HepG2 (cell line): ENCODE results near the gene TREX2. TPM values are rescaled to one million over a fixed set of nuclear protein-coding genes. Genes with fewer than 3 reads are reported as not detected.

Source experiments
- ATAC-seq: fragments of 200-7000 bp; cut with Tn5 transposase; 3 replicates; pipeline ENCODE4 v1.9.1; 2020; ENCODE audit warnings: mild to moderate bottlenecking, moderate library complexity
- BruUV-seq: library from RNA; stranded (reverse); fragments of 400-500 nt; replicated peaks from 2 replicates; lab custom pipeline; 2021; lab: Mats Ljungman, UMichigan
- CTCF ChIA-PET: fragments of 300-600 bp; formaldehyde crosslinking; extraction: SDS; loops from one replicate; lab custom pipeline; 2021; ENCODE audit warnings: low total read pairs, inconsistent platforms, low intra/inter-chr PET ratio; lab: Yijun Ruan, JAX
- POLR2A ChIA-PET: fragments of 350-600 bp; sonication (Branson Sonifier 250); formaldehyde crosslinking; loops from one replicate; lab custom pipeline; 2020; ENCODE audit warnings: antibody characterized with exemption, inconsistent platforms; lab: Yijun Ruan, JAX
- DNase-seq: peaks from one replicate; pipeline ENCODE4 v3.0.0-alpha.2; 2015; ENCODE audit warnings: low spot score
- FAIRE-seq: peaks from 3 replicates; lab custom pipeline; 2011; peaks lifted over from hg19 to GRCh38; lab: Jason Lieb, UNC
- H2AFZ ChIP-seq: one replicate; pipeline ENCODE4 v1.6.1; 2011; ENCODE audit warnings: low read length, inconsistent platforms
- H3K27ac ChIP-seq: fragments of 300-600 bp; 3 replicates; pipeline ENCODE4 v1.8.0; 2011; ENCODE audit warnings: mixed run types, mild to moderate bottlenecking, mixed read lengths, low read length, inconsistent platforms; ENCODE audit not compliant: insufficient read depth; ENCODE audit errors: extremely low read length
- H3K27me3 ChIP-seq, 2 experiments: fragments of 200-600 bp in 1 of 2; 2 replicates in 1 of 2; 3 replicates in 1 of 2; pipeline versions ENCODE4 v1.6.0 to v1.8.0; 2011; ENCODE audit warnings: low read length in 2 of 2, mild to moderate bottlenecking in 2 of 2, moderate library complexity in 2 of 2, inconsistent platforms in 1 of 2; ENCODE audit not compliant: insufficient read depth in 2 of 2, control insufficient read depth in 1 of 2
- H3K36me3 ChIP-seq, 2 experiments: fragments of 200-600 bp in 1 of 2; replicated peaks in 1 of 2; 2 replicates in 1 of 2; 3 replicates in 1 of 2; pipeline versions ENCODE4 v1.5.1 to v1.8.0; 2011; ENCODE audit warnings: low read length in 2 of 2, inconsistent platforms in 1 of 2; ENCODE audit not compliant: insufficient read depth in 2 of 2, control insufficient read depth in 1 of 2
- H3K4me1 ChIP-seq: 2 replicates; pipeline ENCODE4 v1.5.1; 2012; ENCODE audit warnings: low read length, inconsistent platforms; ENCODE audit not compliant: insufficient read depth
- H3K4me2 ChIP-seq: 2 replicates; pipeline ENCODE4 v1.6.0; 2011; ENCODE audit warnings: low read depth, low read length, inconsistent platforms
- H3K4me3 ChIP-seq, 3 experiments: fragments of 200-600 bp in 1 of 3; sonication (generic), shearing (Covaris generic) in 1 of 3; replicated peaks in 1 of 3; 2 replicates each; pipeline ENCODE4 v1.5.1; 2011 to 2016; ENCODE audit warnings: low read length in 3 of 3, inconsistent platforms in 2 of 3, low read depth in 2 of 3, mild to moderate bottlenecking in 2 of 3, control low read depth in 1 of 3, mixed read lengths in 1 of 3; ENCODE audit not compliant: insufficient read depth in 1 of 3
- H3K79me2 ChIP-seq: one replicate; pipeline ENCODE4 v1.6.1; 2011; ENCODE audit warnings: low read length, inconsistent platforms; ENCODE audit not compliant: insufficient read depth
- H3K9ac ChIP-seq: 2 replicates; pipeline ENCODE4 v1.6.0; 2011; ENCODE audit warnings: mild to moderate bottlenecking, low read depth, low read length, inconsistent platforms; ENCODE audit not compliant: insufficient read depth
- H3K9me3 ChIP-seq: 2 replicates; pipeline ENCODE4 v1.5.1; 2012; ENCODE audit warnings: mild to moderate bottlenecking, low read length
- H4K20me1 ChIP-seq: 2 replicates; pipeline ENCODE4 v1.6.0; 2011; ENCODE audit warnings: inconsistent platforms, mild to moderate bottlenecking, low read length, moderate library complexity; ENCODE audit not compliant: insufficient read depth
- DZIP1 ChIP-seq: sonication (generic); formaldehyde crosslinking; IDR thresholded peaks from 2 replicates; pipeline ENCODE4 v1.5.0; 2020; ENCODE audit warnings: mild to moderate bottlenecking, missing genetic modification reagents
- KLF9 ChIP-seq: IDR thresholded peaks from 2 replicates; pipeline ENCODE4 v1.6.1; 2016; ENCODE audit warnings: low read depth
- MTERF4 ChIP-seq: sonication (generic); formaldehyde crosslinking; IDR thresholded peaks from 2 replicates; pipeline ENCODE4 v1.8.0; 2023; ENCODE audit warnings: mild to moderate bottlenecking, missing genetic modification reagents
- MYPOP ChIP-seq: sonication (generic); formaldehyde crosslinking; IDR thresholded peaks from 2 replicates; pipeline ENCODE4 v1.8.1; 2023; ENCODE audit warnings: mild to moderate bottlenecking, moderate library complexity, missing genetic modification reagents
- ONECUT2 ChIP-seq: sonication (generic); formaldehyde crosslinking; IDR thresholded peaks from 2 replicates; pipeline ENCODE4 v1.4.0; 2020; ENCODE audit warnings: missing genetic modification reagents
- ZNF543 ChIP-seq: sonication (generic); formaldehyde crosslinking; IDR thresholded peaks from 2 replicates; pipeline ENCODE4 v1.4.0; 2020; ENCODE audit warnings: mild to moderate bottlenecking, missing genetic modification reagents
- ZSCAN22 ChIP-seq: sonication (generic); formaldehyde crosslinking; IDR thresholded peaks from 2 replicates; pipeline ENCODE4 v1.4.0; 2020; ENCODE audit warnings: mild to moderate bottlenecking, missing genetic modification reagents
- WGBS: methylation state at CpG from one replicate; pipeline ENCODE4 v1.1.6; 2017; ENCODE audit warnings: low lambda C conversion rate; 5-methylcytosine and 5-hydroxymethylcytosine counted together
- in situ Hi-C: cut with HindIII; loops from 2 replicates; pipeline ENCODE4 v1.10.0; 2017; ENCODE audit warnings: low pct_unique_long_range_greater_than_20kb; ENCODE audit not compliant: extremely low pct_ligation_motif_present
- intact Hi-C: fragments of 100-400 bp; cut with micrococcal nuclease; formaldehyde crosslinking; loops from one replicate; pipeline ENCODE4 v1.10.0; 2022; ENCODE audit not compliant: unreplicated experiment
- polyA plus RNA-seq, 8 experiments: library from polyadenylated mRNA; depleted of rRNA in 3 of 8; stranded (reverse) in 7 of 8; unstranded in 1 of 8; fragments of >200 nt; fragmentation: Illumina TruSeq in 4 of 8; extraction: Trizol in 4 of 8; gene quantifications; 2 replicates each; pipeline versions ENCODE4 v1.2.1 to v1.2.3, GENCODE V29; 2011 to 2016; ENCODE audit warnings: low read depth in 4 of 8, missing spikeins in 1 of 8, mixed read lengths in 1 of 8; ENCODE audit not compliant: insufficient read depth in 1 of 8
- total RNA-seq, 5 experiments: library from RNA; depleted of rRNA; stranded (reverse); fragments of >200 nt; fragmentation: Illumina TruSeq; extraction: Trizol; gene quantifications; 2 replicates each; pipeline ENCODE4 v1.2.3, GENCODE V29; 2016; ENCODE audit warnings: low read depth in 1 of 5
- TF ChIP-seq, protein P1 (sequence below): sonication (generic); formaldehyde crosslinking; IDR thresholded peaks from 2 replicates; pipeline ENCODE4 v1.5.0; 2020; ENCODE audit warnings: mild to moderate bottlenecking, missing genetic modification reagents, borderline replicate concordance

TREX2 gene
- total and polyA plus RNA-seq, 2 of the 13 experiments (the other 11 are each of a cell fraction or from before 2014, with no cell fraction given): 0.13 to 0.18 TPM

DNA sequence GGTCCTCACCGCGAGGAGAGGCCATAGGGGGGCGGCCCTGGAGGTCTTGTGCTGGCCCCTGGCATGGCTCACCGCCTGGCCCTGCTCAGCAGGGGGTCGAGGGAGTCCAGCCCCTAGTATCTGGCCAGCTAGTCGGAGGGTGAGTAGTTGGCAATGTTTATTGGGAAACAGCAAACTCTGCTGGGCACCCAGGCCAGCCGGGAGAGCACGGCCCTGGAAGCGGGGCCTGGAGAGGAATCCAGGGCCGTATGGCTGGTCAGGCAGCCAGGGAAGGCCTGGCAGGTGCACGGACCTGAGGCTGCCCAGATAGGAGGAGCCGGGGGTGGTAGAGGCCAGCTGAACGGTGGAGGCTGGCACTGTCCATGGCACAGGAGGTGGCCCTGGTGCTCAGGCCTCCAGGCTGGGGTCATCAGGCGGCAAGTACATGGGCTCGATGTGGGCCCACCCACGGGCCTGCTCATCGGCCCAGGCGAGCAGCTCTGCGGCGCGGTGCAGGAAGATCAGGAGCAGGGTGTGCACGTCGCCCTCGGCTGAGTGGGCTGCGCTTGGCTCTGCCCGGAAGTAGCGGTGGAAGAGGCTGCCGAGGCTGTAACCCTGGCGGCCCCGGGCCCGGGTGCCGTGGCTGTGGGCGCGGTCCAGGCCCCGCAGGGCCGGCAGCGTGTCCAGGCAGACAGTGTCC, 1.4 kb downstream of the TREX2 start (continued):
- TF ChIP-seq, protein P1, sequence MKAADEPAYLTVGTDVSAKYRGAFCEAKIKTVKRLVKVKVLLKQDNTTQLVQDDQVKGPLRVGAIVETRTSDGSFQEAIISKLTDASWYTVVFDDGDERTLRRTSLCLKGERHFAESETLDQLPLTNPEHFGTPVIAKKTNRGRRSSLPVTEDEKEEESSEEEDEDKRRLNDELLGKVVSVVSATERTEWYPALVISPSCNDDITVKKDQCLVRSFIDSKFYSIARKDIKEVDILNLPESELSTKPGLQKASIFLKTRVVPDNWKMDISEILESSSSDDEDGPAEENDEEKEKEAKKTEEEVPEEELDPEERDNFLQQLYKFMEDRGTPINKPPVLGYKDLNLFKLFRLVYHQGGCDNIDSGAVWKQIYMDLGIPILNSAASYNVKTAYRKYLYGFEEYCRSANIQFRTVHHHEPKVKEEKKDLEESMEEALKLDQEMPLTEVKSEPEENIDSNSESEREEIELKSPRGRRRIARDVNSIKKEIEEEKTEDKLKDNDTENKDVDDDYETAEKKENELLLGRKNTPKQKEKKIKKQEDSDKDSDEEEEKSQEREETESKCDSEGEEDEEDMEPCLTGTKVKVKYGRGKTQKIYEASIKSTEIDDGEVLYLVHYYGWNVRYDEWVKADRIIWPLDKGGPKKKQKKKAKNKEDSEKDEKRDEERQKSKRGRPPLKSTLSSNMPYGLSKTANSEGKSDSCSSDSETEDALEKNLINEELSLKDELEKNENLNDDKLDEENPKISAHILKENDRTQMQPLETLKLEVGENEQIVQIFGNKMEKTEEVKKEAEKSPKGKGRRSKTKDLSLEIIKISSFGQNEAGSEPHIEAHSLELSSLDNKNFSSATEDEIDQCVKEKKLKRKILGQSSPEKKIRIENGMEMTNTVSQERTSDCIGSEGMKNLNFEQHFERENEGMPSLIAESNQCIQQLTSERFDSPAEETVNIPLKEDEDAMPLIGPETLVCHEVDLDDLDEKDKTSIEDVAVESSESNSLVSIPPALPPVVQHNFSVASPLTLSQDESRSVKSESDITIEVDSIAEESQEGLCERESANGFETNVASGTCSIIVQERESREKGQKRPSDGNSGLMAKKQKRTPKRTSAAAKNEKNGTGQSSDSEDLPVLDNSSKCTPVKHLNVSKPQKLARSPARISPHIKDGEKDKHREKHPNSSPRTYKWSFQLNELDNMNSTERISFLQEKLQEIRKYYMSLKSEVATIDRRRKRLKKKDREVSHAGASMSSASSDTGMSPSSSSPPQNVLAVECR (CRISPR knock-in tag): no peak

GRCh38 chrX:153443476-153444332, 2.2 kb downstream of the TREX2 start:
- H3K36me3 ChIP-seq: no peaks in the 10 kb centered on the region
- no peaks in the 10 kb centered on the region; a peak in 1 of 5 replicates for H3K27me3 ChIP-seq
- intact Hi-C loops (no loop called here), in situ Hi-C loops (no loop called here)
- ChIA-PET CTCF (no interaction called here), POLR2A (no interaction called here)
- no peaks in the 10 kb centered on the region for H3K9me3 ChIP-seq
- DNase-seq (no peak), FAIRE-seq (no peak), ATAC-seq (peak; percentile 18; the same call in 2 of the 3 replicates)
- H3K4me1 ChIP-seq: no peaks in the 10 kb centered on the region
- no peak overlapping the region for H3K4me3 ChIP-seq
- H3K9ac ChIP-seq: no peak overlapping the region
- no peak overlapping the region for H3K27ac ChIP-seq
- H3K4me2 ChIP-seq: no peak overlapping the region
- H4K20me1 ChIP-seq: no peaks in the 10 kb centered on the region
- H3K79me2 ChIP-seq: no peaks in the 10 kb centered on the region
- BruUV-seq: no TSS peak
- no peak overlapping the region for H2AFZ ChIP-seq
- 67% methylated on average over 10 of the region's 25 CpGs for WGBS
- TF ChIP-seq MYPOP: no peak
- no peak for TF ChIP-seq ZSCAN22 (CRISPR knock-in tag)
- TF ChIP-seq ONECUT2 (CRISPR knock-in tag): no peak
- no peak for TF ChIP-seq DZIP1 (CRISPR knock-in tag)
- no peak for TF ChIP-seq ZNF543
- no peak for TF ChIP-seq KLF9
- no peak for TF ChIP-seq MTERF4 (CRISPR knock-in tag)
